Fibroblast of lung (primary cell): ENCODE measurements around the gene TRAPPC2L. TPM values are rescaled to one million over a fixed set of nuclear protein-coding genes. Genes with fewer than 3 reads are reported as not detected.

Source experiments
- DNase-seq, 2 donors: peaks; one replicate each; pipeline versions ENCODE4 v3.0.0 to v3.0.0-alpha.2; 2010; ENCODE audit warnings: low read depth in 2 of 2
- H2AFZ ChIP-seq: 2 replicates; pipeline ENCODE4 v1.5.1; 2012; ENCODE audit warnings: low read length, control low read depth, inconsistent platforms
- H3K27ac ChIP-seq: 2 replicates; pipeline ENCODE4 v1.5.1; 2011; ENCODE audit warnings: low read length, control low read depth; ENCODE audit not compliant: insufficient read depth
- H3K27me3 ChIP-seq: 2 replicates; pipeline ENCODE4 v1.5.1; 2011; ENCODE audit warnings: mild to moderate bottlenecking, low read length; ENCODE audit not compliant: control insufficient read depth, insufficient read depth
- H3K36me3 ChIP-seq: 2 replicates; pipeline ENCODE4 v1.5.1; 2011; ENCODE audit warnings: low read length; ENCODE audit not compliant: control insufficient read depth, insufficient read depth
- H3K4me1 ChIP-seq: 2 replicates; pipeline ENCODE4 v1.5.1; 2011; ENCODE audit warnings: low read length; ENCODE audit not compliant: control insufficient read depth, insufficient read depth; ENCODE audit errors: extremely low read depth
- H3K4me2 ChIP-seq: 2 replicates; pipeline ENCODE4 v1.5.1; 2011; ENCODE audit warnings: low read length, control low read depth; ENCODE audit not compliant: insufficient read depth; ENCODE audit errors: extremely low read depth
- H3K4me3 ChIP-seq, 4 experiments: fragments of 200-600 bp in 1 of 4; sonication (generic) in 1 of 4; replicated peaks in 1 of 4; 2 replicates each; pipeline ENCODE4 v1.5.1; 2011 to 2016; ENCODE audit warnings: low read length in 4 of 4, low read depth in 3 of 4, mild to moderate bottlenecking in 3 of 4, control low read depth in 2 of 4, inconsistent platforms in 1 of 4, mixed read lengths in 1 of 4; ENCODE audit not compliant: insufficient read depth in 1 of 4; ENCODE audit errors: control extremely low read depth in 1 of 4
- H3K79me2 ChIP-seq: 2 replicates; pipeline ENCODE4 v1.5.1; 2012; ENCODE audit warnings: mild to moderate bottlenecking, low read length, inconsistent platforms; ENCODE audit not compliant: control insufficient read depth, insufficient read depth
- H3K9ac ChIP-seq: 2 replicates; pipeline ENCODE4 v1.5.1; 2011; ENCODE audit warnings: mild to moderate bottlenecking, low read length, control low read depth; ENCODE audit not compliant: insufficient read depth
- H3K9me3 ChIP-seq: 2 replicates; pipeline ENCODE4 v1.5.1; 2012; ENCODE audit warnings: low read depth, low read length; ENCODE audit not compliant: control insufficient read depth, insufficient read depth
- H4K20me1 ChIP-seq: 2 replicates; pipeline ENCODE4 v1.5.1; 2011; ENCODE audit warnings: low read length; ENCODE audit not compliant: control insufficient read depth, insufficient read depth; ENCODE audit errors: extremely low read depth
- CTCF ChIP-seq, 2 donors: IDR thresholded peaks in 1 of 2; conservative IDR thresholded peaks in 1 of 2; 1 replicate in 1 of 2; 2 replicates in 1 of 2; pipeline ENCODE4 v1.5.1; 2011 to 2012; ENCODE audit warnings: low read length in 2 of 2, control low read depth in 1 of 2, inconsistent platforms in 1 of 2, low read depth in 1 of 2, mild to moderate bottlenecking in 1 of 2
- EZH2 ChIP-seq: IDR thresholded peaks from 2 replicates; pipeline ENCODE4 v1.5.1; 2012; ENCODE audit warnings: low read length, control low read depth, mild to moderate bottlenecking; ENCODE audit errors: missing control alignments
- polyA plus RNA-seq, 2 donors: library from polyadenylated mRNA; depleted of rRNA in 1 of 2; stranded (reverse) in 1 of 2; unstranded in 1 of 2; fragments of >200 nt; gene quantifications; 2 replicates each; pipeline ENCODE4 v1.2.1, GENCODE V29; 2011 to 2012; ENCODE audit warnings: missing spikeins in 1 of 2
- total RNA-seq: library from RNA; depleted of rRNA; stranded (reverse); fragments of >200 nt; gene quantifications from 2 replicates; pipeline ENCODE4 v1.2.1, GENCODE V29; 2014

Gene TRAPPC2L
- total and polyA plus RNA-seq, 2 donors (not counting 1 experiment from before 2014, with no cell fraction given), result 47.7 to 63.7 TPM

DNA sequence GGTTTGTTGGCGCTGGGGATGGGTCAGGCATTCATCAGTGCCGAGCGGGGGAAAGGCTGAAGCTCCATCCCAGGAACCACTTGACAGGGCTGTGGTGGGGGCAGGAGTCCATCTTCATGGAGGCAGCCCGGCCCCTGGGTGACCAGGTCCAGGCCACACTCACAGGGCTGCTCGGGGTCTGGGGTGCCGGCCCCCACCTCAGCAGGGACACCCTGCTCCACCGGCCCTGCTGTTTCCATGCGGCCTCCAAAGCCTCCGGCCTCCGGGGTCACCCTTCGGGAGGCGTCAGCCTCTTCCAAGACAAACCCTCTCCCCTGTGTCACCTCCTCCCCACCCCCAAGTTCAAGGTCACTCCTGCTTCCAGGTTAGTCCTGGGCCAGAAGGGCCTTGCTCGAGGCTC is 22.3 kb upstream of the TRAPPC2L start:
- Histone ChIP-seq H4K20me1 (no peaks in the 10 kb centered on the region), H3K4me3 (no peak overlapping the region), H3K4me2 (no peak overlapping the region), H2AFZ (no peak overlapping the region), H3K27ac (no peak overlapping the region), H3K9ac (no peak overlapping the region), H3K79me2 (no peaks in the 10 kb centered on the region), H3K4me1 (no peaks in the 10 kb centered on the region), H3K9me3 (no peaks in the 10 kb centered on the region), H3K27me3 (no peaks in the 10 kb centered on the region), H3K36me3 (peaks cover 8% of the 10 kb centered on the region)
- no peak for TF ChIP-seq CTCF (conservative IDR thresholded peaks at IDR 0.05 in 1 of 2, IDR thresholded peaks at IDR 0.05 in 1 of 2; ENCODE audit: low read depth in 1 of 2, low read length in 2 of 2)
- DNase-seq, result no peak

- H3K9ac ChIP-seq, result no peak overlapping the region
- TF ChIP-seq EZH2, result no peak
- TF ChIP-seq CTCF (conservative IDR thresholded peaks at IDR 0.05 in 1 of 2, IDR thresholded peaks at IDR 0.05 in 1 of 2; ENCODE audit: low read depth in 1 of 2, low read length in 2 of 2), result no peak
- H3K27ac ChIP-seq, result no peak overlapping the region
- DNase-seq, result peak in 1 of 2 donors; percentile 24
- H3K4me3 ChIP-seq, result no peak overlapping the region
- no peak overlapping the region for H2AFZ ChIP-seq
- H3K79me2 ChIP-seq, result no peaks in the 10 kb centered on the region
- no peaks in the 10 kb centered on the region for H3K9me3 ChIP-seq
- H3K4me2 ChIP-seq, result no peak overlapping the region
- H4K20me1 ChIP-seq, result no peaks in the 10 kb centered on the region
- H3K27me3 ChIP-seq, result no peaks in the 10 kb centered on the region
- H3K4me1 ChIP-seq, result no peaks in the 10 kb centered on the region
- peaks cover 10% of the 10 kb centered on the region for H3K36me3 ChIP-seq
Measured at GRCh38 chr16:88835383-88835782, 21.5 kb upstream of the TRAPPC2L start.

- Histone ChIP-seq H2AFZ (no peak overlapping the region), H3K9ac (no peak overlapping the region), H3K27me3 (no peaks in the 10 kb centered on the region), H4K20me1 (no peaks in the 10 kb centered on the region), H3K79me2 (no peaks in the 10 kb centered on the region), H3K27ac (no peak overlapping the region), H3K4me1 (no peaks in the 10 kb centered on the region), H3K4me3 (no peak overlapping the region), H3K9me3 (no peaks in the 10 kb centered on the region), H3K4me2 (no peak overlapping the region), H3K36me3 (peaks cover 10% of the 10 kb centered on the region)
- TF ChIP-seq EZH2 (no peak), CTCF (conservative IDR thresholded peaks at IDR 0.05 in 1 of 2, IDR thresholded peaks at IDR 0.05 in 1 of 2; ENCODE audit: low read depth in 1 of 2, low read length in 2 of 2) (no peak)
- DNase-seq, result no peak
Measured at GRCh38 chr16:88835818-88836217, 21.1 kb upstream of the TRAPPC2L start.
